Right hindlimb (tissue), 1 donor: ENCODE results near the gene INPP5D.

Source experiments
- DNase-seq: peaks from one replicate; pipeline ENCODE4 v3.0.0-alpha.2; 2018

The INPP5D gene

GRCh38 chr2:233075966-233076339, 15.8 kb downstream of the INPP5D start:
- DNase-seq, result no peak

- DNase-seq, result no peak
Observed at GRCh38 chr2:233076749-233077148, 16.6 kb downstream of the INPP5D start.

GRCh38 chr2:233079473-233079877, 19.3 kb downstream of the INPP5D start:
- no peak for DNase-seq

GRCh38 chr2:233079953-233080835, 20.1 kb downstream of the INPP5D start:
- DNase-seq, result no peak

- DNase-seq, result no peak
Observed at GRCh38 chr2:233080836-233081229, 20.7 kb downstream of the INPP5D start.

GRCh38 chr2:233081232-233081730, 21.1 kb downstream of the INPP5D start:
- DNase-seq, result no peak

- DNase-seq, result no peak
Observed at GRCh38 chr2:233081731-233082221, 21.6 kb downstream of the INPP5D start.

- no peak for DNase-seq
Observed at GRCh38 chr2:233082222-233082930, 22.2 kb downstream of the INPP5D start.

GRCh38 chr2:233082931-233083755, 23.0 kb downstream of the INPP5D start:
- peak; percentile 56 for DNase-seq

GRCh38 chr2:233083782-233084181, 23.6 kb downstream of the INPP5D start:
- DNase-seq, result no peak

GRCh38 chr2:233084488-233084887, 24.3 kb downstream of the INPP5D start:
- DNase-seq, result peak; percentile 41

GRCh38 chr2:233085037-233085838, 25.1 kb downstream of the INPP5D start:
- DNase-seq, result no peak

GRCh38 chr2:233085839-233086150, 25.7 kb downstream of the INPP5D start:
- DNase-seq, result no peak

- DNase-seq, result no peak
Observed at GRCh38 chr2:233087713-233088112, 27.6 kb downstream of the INPP5D start.

GRCh38 chr2:233088972-233089345, 28.8 kb downstream of the INPP5D start:
- DNase-seq, result no peak

- DNase-seq, result no peak
Observed at GRCh38 chr2:233089851-233090250, 29.7 kb downstream of the INPP5D start.

GRCh38 chr2:233090879-233091278, 30.7 kb downstream of the INPP5D start:
- DNase-seq, result no peak

GRCh38 chr2:233091595-233092375, 31.6 kb downstream of the INPP5D start:
- DNase-seq, result no peak

GRCh38 chr2:233092432-233093165, 32.5 kb downstream of the INPP5D start:
- no peak for DNase-seq

- DNase-seq, result no peak
Observed at GRCh38 chr2:233093166-233093448, 33.0 kb downstream of the INPP5D start.

- DNase-seq, result no peak
Observed at GRCh38 chr2:233093721-233094120, 33.6 kb downstream of the INPP5D start.
